DMS153 (cell line): ENCODE results near the gene APMAP.

ENCODE experiments used
- DNase-seq: peaks from one replicate; lab custom pipeline; 2025; lab: John Stamatoyannopoulos, UW

APMAP gene

GRCh38 chr20:24965065-24965919, 27.3 kb downstream of the APMAP start:
- DNase-seq, result no peak

GRCh38 chr20:24964506-24964840, 28.1 kb downstream of the APMAP start:
- DNase-seq, result no peak

DNA sequence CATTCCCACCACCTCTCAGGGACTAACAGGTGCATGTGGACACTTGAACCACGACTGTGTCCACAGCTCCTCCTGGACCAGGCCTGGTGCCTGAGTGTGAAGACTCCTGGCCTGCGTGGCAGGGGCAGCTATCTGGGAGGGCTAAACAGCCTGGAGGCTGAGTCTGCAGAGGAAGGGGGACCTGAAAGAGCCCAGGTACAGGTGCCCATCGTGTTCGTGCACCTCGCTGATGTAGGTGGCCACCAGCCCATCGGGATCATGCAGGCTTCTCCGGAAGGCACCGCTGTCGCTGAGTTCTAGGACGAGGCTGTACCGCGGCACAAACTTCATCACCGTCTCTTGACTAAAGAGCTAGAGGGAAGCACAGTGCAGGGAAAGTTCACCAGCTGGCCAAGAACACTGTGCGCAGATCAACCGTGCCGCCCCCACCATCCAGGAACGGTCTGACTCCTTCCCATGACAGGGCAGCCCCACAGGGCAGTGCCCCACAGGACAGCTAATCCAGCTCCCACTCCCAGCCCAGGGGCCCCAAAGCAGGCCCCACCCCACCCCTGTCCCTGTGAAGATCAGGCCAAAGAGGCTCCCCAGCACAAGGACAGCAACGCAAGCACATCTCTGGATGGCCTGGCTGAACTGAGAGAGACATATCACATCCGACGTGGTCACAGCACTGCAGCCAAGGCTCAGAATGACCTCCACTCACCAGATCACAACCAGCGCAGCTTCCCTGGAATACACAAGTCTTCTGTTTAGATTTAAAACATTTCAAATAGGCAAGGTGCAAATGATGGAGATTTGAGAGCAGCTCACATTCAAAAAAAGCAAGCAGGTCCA, 28.7 kb downstream of the APMAP start:
- no peak for DNase-seq

DNA sequence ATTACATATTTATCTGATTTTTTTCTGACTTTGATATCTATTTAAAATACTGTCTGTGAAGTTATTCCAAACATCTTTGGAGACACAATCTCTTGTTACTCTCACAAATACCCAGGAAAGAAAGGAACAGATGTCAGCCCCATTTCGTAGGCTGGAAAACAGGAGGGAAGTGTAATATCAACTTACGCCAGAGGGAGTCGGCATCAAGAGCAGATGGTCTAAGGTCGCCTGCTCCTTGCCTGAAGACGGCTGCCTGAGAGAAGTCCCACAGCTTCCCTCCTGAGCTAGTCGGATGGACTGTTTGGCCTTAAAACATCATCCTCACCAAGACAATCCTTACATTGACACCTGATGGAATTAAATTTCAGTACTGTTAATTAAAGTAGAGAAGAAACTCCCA, 30.0 kb downstream of the APMAP start:
- DNase-seq, result no peak

- no peak for DNase-seq
Measured at GRCh38 chr20:24962182-24962492, 30.4 kb downstream of the APMAP start.

DNA sequence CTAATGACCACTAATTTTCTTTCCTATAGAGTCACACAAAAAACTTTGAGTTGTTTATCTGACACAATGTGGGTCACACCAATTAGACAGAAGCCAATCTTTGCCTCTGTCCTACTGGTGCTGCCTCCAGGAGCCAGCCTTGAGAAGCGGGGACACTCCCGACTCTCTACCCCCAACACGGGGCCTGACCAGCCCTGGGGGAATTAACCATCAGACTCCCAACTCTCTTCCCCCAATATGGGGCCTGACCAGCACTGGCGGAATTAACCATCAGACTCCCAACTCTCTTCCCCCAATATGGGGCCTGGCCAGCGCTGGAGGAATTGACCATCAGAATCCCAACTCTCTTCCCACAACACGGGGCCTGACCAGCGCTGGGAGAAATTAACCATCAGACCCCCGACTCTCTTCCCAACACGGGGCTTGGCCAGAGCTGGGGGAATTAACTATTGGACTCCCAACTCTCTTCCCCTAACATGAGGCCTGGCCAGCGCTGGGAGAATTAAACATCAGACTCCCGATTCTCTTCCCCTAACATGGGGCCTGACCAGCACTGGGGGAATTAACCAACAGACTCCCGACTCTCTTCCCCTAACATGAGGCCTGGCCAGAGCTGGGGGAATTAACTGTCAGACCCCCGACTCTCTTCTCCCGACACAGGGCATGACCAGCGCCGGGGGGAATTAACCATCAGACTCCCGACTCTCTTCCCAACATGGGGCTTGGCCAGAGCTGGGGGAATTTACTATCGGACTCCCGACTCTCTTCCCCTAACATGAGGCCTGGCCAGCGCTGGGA, 31.0 kb downstream of the APMAP start:
- no peak for DNase-seq

DNA sequence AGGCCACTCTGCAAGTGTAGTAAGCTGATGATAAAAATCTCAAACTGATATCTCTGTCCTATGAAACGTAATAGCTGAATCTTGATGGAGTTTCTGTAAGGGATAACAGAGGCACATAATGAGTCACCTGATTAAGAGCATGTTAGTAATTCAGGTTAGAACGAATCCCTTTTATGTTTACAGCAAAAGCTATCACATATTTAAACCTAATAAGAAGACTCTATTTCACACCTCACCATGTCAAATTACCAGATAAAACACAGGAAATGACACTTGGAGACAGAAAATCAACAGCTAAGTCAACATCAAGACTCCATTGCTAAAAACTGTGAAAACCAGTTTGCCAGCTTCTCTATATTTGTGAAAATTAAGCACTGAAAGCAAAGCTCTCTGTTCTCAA, 31.7 kb downstream of the APMAP start:
- no peak for DNase-seq

DNA sequence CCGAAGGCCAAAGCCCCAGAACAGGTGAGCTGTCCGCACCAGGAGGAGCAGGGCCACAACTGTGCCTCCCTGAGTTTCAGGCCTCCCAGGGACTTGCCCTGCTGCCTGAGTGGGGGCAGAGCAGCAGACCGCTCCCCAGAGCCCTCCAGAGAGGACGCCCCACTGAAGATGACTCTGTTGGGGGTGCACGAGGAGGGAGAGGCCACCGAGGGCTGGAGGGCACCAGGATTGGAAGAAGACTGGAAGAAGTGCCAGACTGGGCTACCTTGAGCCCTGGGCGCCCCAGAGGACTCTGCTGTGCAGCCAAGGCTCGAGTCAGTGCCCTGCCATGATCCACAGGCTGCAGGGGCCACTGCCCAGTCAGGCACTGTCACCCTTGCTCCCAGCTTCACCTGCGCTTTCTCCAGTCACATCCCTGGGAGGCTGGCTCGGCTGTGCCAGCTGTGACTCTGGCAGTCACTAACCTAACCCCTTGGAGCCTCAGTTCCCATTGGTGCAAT, 32.2 kb downstream of the APMAP start:
- no peak for DNase-seq

DNA sequence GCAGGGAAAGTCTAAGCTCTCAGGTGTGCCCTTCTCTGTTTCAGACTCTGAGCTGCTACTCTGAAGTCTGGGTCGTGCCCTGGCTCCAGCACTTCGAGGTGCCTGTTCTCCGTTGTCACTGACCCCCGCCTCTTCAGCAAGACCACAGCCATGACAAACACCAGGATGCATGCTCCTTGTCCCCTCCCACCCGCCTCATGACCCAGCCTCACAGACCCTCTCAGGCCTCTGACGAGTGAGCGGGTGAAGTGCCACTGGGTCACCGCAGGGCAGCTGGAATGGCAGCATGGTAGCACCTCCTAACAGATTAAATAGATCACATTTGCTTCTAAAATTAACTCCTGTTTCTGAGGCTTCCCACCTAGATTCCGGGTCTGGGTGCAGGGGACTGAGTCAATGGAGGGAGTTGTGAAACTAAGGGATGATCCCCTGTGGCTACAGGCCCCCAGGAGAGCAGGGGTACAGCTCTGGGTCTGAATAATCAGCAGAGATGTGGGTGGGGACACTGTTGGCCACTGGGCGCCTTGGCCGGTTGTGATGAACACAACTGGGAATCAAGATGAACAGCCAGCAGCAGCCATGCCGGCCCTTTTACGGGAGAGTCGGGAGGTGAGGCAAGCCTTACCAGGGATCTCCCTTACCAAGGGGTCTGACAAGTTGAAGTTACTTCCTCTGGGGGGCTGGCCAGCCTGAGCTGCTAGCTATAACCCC, 32.8 kb downstream of the APMAP start:
- DNase-seq, result no peak

DNA sequence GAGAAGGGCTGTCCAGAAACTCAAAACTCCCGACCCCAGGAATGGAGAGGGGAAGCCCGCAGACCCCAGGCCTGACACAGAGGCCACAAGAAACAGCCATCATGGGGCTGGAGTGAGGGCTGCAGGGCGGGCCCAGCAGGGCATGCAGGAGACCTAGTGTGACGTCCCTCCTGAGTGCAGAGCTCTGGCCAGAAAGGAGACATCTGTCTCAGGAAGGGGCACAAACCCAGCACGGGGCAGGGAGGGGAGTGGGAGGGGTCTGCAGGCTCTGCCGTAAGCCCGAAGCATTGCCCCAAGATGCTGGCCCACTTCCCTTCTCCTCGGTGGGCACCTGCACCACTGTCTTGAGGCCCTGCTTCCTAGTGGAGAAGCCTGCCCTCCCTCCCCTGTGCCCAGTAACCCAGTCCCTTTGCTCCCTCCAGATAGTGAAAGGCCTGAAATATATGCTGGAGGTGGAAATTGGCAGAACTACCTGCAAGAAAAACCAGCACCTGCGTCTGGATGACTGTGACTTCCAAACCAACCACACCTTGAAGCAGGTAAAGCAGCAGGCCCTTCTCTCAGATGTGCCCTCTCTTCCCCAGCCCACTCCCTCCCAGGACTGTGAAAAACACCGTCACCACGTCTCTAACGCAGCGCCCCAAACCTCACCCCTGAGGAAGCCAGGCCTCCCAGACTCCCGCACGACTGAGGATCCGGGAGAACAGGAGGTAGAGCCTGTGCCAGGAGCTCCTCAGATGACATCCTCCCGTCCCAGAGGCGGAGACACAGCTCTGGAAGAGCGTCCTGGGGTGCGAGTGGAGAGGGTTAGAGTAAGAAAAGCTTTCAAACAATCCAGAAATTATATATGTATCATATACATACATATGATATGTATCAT, 33.8 kb downstream of the APMAP start:
- no peak for DNase-seq

- DNase-seq, result no peak
Measured at GRCh38 chr20:24957326-24958016, 35.1 kb downstream of the APMAP start.

- no peak for DNase-seq
Measured at GRCh38 chr20:24956001-24956841, 36.3 kb downstream of the APMAP start.

DNA sequence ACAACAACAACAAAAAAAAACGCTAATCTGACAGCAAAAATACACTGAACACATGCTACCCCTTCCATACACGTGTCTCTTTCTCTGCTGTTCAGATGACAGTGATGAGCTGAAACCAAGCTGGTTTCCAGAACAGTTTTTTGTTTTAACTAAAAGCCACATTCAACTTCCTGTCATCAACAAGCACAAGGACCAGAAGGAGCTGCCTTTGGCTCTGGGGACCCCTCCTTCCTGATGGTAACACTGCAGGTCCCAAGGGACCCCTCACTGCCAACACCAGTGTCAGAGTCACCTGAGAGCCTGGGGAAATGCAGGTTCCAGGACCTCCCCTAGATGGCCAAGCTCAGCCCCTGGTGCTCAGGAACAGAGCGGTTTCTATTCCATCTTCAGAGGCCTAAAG, 37.5 kb downstream of the APMAP start:
- DNase-seq, result no peak

DNA sequence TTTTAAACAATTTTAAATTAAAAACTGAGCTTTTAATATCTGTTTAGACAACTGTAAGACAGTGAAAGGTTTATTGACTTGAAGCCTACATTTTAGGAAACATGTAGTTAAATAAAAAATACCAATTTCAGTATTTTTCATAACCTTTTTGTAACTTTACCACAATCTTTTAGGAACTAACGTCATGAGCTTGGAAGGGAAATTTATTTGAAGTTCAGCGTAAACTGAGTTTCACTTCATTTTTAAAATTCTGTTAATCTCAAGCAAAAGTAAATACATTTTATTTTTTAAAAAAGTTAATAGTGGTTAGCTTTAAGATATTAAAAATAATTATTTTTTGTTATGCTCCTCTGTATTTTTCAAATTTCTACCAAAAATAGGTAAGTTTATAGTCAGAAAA, 38.0 kb downstream of the APMAP start:
- no peak for DNase-seq

GRCh38 chr20:24954151-24954550, 38.4 kb downstream of the APMAP start:
- DNase-seq, result no peak

DNA sequence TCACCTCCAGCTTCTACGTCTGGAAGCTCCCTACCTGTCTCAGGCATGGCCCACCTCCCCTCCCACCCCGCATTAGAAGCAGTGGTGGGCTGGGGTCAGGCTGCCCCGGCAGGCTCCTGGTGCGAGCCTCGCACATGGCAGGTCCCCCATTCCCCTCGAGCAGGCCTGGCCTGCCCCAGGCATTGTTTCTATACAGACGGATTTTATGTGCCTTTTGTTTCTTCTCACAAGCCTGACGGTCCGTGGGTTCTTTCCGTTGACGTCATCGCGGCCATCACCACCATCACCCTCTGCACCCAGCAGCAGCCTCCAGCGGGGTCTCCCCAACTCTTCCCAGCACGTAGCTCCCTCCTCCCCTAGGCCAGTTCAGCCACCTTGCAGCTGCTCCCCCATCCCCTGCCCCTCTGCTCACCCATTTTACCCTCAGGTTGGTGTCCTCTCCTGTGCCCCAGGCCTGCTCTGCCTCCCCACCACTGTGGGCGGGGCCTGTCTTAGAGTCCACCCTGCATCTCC, 38.9 kb downstream of the APMAP start:
- no peak for DNase-seq

DNA sequence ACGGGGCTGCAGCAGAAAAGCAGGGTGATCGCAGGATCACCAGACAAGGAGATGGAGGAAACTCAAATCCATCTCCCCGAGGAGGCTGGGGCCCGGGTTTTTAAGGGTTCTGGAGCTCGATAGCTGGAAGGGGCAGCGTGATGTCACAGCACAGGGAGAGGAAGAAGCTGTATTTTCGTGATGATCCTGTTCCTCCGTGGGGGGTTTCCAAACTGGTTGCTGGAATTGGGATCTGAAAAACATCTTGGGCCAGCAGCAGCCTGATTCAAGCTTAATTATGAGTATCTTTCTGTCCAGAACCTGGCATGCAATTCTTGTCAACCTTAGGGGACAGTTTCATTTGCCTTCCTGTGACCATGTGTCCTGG, 39.4 kb downstream of the APMAP start:
- DNase-seq, result no peak

DNA sequence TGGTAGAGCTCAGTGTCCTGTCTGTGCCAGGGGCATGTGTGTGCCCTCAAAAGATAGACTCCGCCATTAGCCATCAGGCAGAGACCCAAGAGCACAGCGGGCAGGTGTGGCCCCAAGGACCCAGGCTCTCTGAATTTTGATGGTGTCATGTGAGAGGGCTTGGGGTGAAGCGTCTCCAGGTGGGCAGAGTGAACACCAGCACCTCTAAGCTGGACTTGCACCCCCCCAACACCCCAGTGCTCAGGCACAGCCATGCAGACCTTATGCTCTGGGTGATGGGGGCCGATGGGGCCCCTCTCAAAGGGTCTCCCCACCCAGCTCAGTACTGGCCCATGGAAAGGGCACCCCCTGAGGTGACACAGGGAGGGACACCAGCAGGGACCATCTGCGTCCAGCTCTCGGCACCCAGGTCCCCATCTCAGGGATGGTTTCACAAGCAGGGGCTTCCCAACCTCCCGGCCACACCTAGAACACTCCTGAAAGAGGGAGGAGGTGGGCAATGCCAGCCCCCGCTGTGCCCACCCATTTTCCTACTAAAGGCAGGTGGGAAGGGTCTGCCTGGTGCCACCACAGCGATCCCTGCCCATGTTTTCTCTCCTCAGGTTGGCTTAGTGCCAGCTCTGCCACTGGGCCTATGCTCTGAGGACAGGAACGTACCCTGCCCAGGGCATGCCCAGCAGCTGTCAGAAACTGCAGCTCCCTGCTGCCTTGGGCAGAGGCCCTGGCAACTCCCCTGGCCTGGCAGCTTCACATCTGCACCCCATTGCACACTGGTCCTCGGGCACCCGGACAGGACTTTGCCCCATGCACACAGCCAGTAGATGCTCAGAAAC, 40.0 kb downstream of the APMAP start:
- DNase-seq, result no peak
